Astrocyte (in vitro differentiated cells and primary cell): Measurements from ENCODE around the gene ANKRD12. TPM values are rescaled to one million over a fixed set of nuclear protein-coding genes. Genes with fewer than 3 reads are reported as not detected.

Experiments used
- DNase-seq: peaks from one replicate; pipeline ENCODE4 v3.0.0-alpha.2; 2010; ENCODE audit warnings: low read depth
- FAIRE-seq: peaks from 2 replicates; lab custom pipeline; 2011; peaks lifted over from hg19 to GRCh38; lab: Jason Lieb, UNC
- H2AFZ ChIP-seq: 2 replicates; pipeline ENCODE4 v1.6.0; 2012; ENCODE audit warnings: low read depth, low read length, inconsistent platforms
- H3K27ac ChIP-seq: 2 replicates; pipeline ENCODE4 v1.5.1; 2011; ENCODE audit warnings: low read depth, low read length, inconsistent platforms
- H3K27me3 ChIP-seq: 2 replicates; pipeline ENCODE4 v1.6.0; 2011; ENCODE audit warnings: low read length, inconsistent platforms; ENCODE audit not compliant: insufficient read depth
- H3K36me3 ChIP-seq: 2 replicates; pipeline ENCODE4 v1.5.1; 2011; ENCODE audit warnings: low read length, inconsistent platforms; ENCODE audit not compliant: insufficient read depth
- H3K4me1 ChIP-seq: 2 replicates; pipeline ENCODE4 v1.5.1; 2011; ENCODE audit warnings: low read length, inconsistent platforms; ENCODE audit not compliant: insufficient read depth
- H3K4me2 ChIP-seq: 2 replicates; pipeline ENCODE4 v1.6.0; 2012; ENCODE audit warnings: low read length, inconsistent platforms
- H3K4me3 ChIP-seq: 2 replicates; pipeline ENCODE4 v1.5.1; 2011; ENCODE audit warnings: low read depth, mild to moderate bottlenecking, low read length, inconsistent platforms; ENCODE audit not compliant: insufficient read depth
- H3K79me2 ChIP-seq: 2 replicates; pipeline ENCODE4 v1.6.0; 2012; ENCODE audit warnings: mild to moderate bottlenecking, low read length, inconsistent platforms; ENCODE audit not compliant: insufficient read depth
- H3K9ac ChIP-seq: 2 replicates; pipeline ENCODE4 v1.6.0; 2012; ENCODE audit warnings: mild to moderate bottlenecking, low read length, inconsistent platforms
- H3K9me3 ChIP-seq: 2 replicates; pipeline ENCODE4 v1.5.1; 2012; ENCODE audit warnings: low read depth, mild to moderate bottlenecking, low read length, inconsistent platforms; ENCODE audit not compliant: insufficient read depth
- H4K20me1 ChIP-seq: 2 replicates; pipeline ENCODE4 v1.6.0; 2012; ENCODE audit warnings: low read length, inconsistent platforms; ENCODE audit not compliant: insufficient read depth
- H3K27ac Mint-ChIP-seq: one replicate; pipeline ENCODE4 v1.8.0; 2021; ENCODE audit warnings: mild to moderate bottlenecking, mixed read lengths; ENCODE audit not compliant: unreplicated experiment
- H3K27me3 Mint-ChIP-seq: one replicate; pipeline ENCODE4 v1.8.0; 2021; ENCODE audit warnings: low read depth, mixed read lengths; ENCODE audit not compliant: unreplicated experiment
- H3K36me3 Mint-ChIP-seq: one replicate; pipeline ENCODE4 v1.8.0; 2021; ENCODE audit warnings: low read depth, mixed read lengths; ENCODE audit not compliant: unreplicated experiment
- H3K4me1 Mint-ChIP-seq: one replicate; pipeline ENCODE4 v1.8.0; 2021; ENCODE audit warnings: low read depth, mixed read lengths; ENCODE audit not compliant: unreplicated experiment
- H3K4me3 Mint-ChIP-seq: one replicate; pipeline ENCODE4 v1.8.0; 2021; ENCODE audit warnings: mild to moderate bottlenecking, moderate library complexity, mixed read lengths; ENCODE audit not compliant: unreplicated experiment
- H3K9me3 Mint-ChIP-seq: one replicate; pipeline ENCODE4 v1.8.0; 2021; ENCODE audit warnings: mild to moderate bottlenecking, mixed read lengths; ENCODE audit not compliant: unreplicated experiment
- EZH2 ChIP-seq: IDR thresholded peaks from 2 replicates; pipeline ENCODE4 v1.6.1; 2012; ENCODE audit warnings: mild to moderate bottlenecking, low read length, inconsistent platforms; ENCODE audit not compliant: insufficient read depth
- total RNA-seq: library from RNA; stranded (reverse); gene quantifications from 2 replicates; pipeline ENCODE4 v1.2.1, GENCODE V29; 2021
- TF ChIP-seq, protein P1 (sequence below): IDR thresholded peaks from 2 replicates; pipeline ENCODE4 v1.5.1; 2011; ENCODE audit warnings: low read depth, mild to moderate bottlenecking, inconsistent platforms, low read length, moderate library complexity; ENCODE audit not compliant: insufficient read depth

The ANKRD12 gene
- total RNA-seq, 1 donor from 2014 or later: 24.4 TPM

DNA sequence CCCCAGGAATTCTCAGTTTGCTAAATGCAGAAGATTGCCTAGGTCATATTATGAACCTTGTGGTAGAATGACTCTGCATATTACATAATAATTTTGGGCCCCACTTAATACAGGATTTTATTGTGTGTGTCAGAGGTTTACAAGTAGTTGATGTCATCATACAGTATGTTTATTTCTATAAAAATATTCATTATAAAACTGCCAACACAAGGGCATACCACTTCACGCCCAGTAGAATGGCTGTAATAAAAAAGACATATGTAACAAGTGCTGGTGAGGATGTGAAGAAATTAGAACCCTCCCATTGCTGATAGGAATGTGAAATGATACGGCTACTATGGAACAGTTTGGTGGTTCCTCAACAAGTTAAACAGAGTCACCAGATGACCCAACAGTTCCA is 136.6 kb downstream of the ANKRD12 start:
- TF ChIP-seq, protein P1, sequence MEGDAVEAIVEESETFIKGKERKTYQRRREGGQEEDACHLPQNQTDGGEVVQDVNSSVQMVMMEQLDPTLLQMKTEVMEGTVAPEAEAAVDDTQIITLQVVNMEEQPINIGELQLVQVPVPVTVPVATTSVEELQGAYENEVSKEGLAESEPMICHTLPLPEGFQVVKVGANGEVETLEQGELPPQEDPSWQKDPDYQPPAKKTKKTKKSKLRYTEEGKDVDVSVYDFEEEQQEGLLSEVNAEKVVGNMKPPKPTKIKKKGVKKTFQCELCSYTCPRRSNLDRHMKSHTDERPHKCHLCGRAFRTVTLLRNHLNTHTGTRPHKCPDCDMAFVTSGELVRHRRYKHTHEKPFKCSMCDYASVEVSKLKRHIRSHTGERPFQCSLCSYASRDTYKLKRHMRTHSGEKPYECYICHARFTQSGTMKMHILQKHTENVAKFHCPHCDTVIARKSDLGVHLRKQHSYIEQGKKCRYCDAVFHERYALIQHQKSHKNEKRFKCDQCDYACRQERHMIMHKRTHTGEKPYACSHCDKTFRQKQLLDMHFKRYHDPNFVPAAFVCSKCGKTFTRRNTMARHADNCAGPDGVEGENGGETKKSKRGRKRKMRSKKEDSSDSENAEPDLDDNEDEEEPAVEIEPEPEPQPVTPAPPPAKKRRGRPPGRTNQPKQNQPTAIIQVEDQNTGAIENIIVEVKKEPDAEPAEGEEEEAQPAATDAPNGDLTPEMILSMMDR: no peak
- TF ChIP-seq EZH2: no peak
- FAIRE-seq (no peak), DNase-seq (no peak)
- no peak overlapping the region for H3K4me2 ChIP-seq
- Mint-ChIP-seq H3K9me3 (no peaks in the 10 kb centered on the region), H3K27me3 (no peaks in the 10 kb centered on the region), H3K4me3 (no peak overlapping the region), H3K27ac (no peak overlapping the region), H3K36me3 (peaks cover 14% of the 10 kb centered on the region), H3K4me1 (no peaks in the 10 kb centered on the region)
- H3K36me3 ChIP-seq: peaks cover 8% of the 10 kb centered on the region
- no peak overlapping the region for H2AFZ ChIP-seq
- no peak overlapping the region for H3K27ac ChIP-seq
- H3K9me3 ChIP-seq: no peaks in the 10 kb centered on the region
- H3K4me3 ChIP-seq: no peak overlapping the region
- no peaks in the 10 kb centered on the region for H3K79me2 ChIP-seq
- H3K9ac ChIP-seq: no peak overlapping the region
- H3K4me1 ChIP-seq: no peaks in the 10 kb centered on the region
- no peaks in the 10 kb centered on the region for H4K20me1 ChIP-seq
- H3K27me3 ChIP-seq: no peaks in the 10 kb centered on the region

DNA sequence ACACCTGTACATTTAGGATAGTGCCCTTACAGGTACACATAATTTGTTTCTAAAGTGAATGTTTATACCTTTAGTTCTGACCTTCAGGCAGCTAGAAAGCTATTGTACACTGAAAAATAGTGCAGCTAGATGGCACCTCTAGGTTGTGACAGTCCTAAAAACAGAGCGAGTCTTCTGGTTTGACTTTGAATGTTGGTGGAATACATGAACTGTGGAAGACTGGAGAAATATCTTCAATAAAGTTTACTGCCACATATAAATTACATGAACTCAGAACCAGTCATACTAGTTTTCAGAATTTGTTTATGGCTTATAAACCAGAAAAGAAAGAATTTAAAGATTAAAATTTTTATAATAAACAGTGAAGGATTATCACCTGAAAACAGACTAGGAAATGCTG is 139.3 kb downstream of the ANKRD12 start:
- H3K36me3 Mint-ChIP-seq: peaks cover 10% of the 10 kb centered on the region
- H3K4me2 ChIP-seq: no peak overlapping the region
- no peaks in the 10 kb centered on the region for H4K20me1 ChIP-seq
- no peaks in the 10 kb centered on the region for H3K4me1 Mint-ChIP-seq
- TF ChIP-seq EZH2: no peak
- TF ChIP-seq, protein P1: no peak
- H3K27ac Mint-ChIP-seq: no peak overlapping the region
- no peak overlapping the region for H2AFZ ChIP-seq
- no peaks in the 10 kb centered on the region for H3K27me3 ChIP-seq
- FAIRE-seq: no peak
- peaks cover 8% of the 10 kb centered on the region for H3K36me3 ChIP-seq
- no peak overlapping the region for H3K4me3 ChIP-seq
- no peaks in the 10 kb centered on the region for H3K27me3 Mint-ChIP-seq
- no peak overlapping the region for H3K9ac ChIP-seq
- DNase-seq: no peak
- no peaks in the 10 kb centered on the region for H3K9me3 ChIP-seq
- no peaks in the 10 kb centered on the region for H3K79me2 ChIP-seq
- no peaks in the 10 kb centered on the region for H3K9me3 Mint-ChIP-seq
- no peak overlapping the region for H3K27ac ChIP-seq
- no peak overlapping the region for H3K4me3 Mint-ChIP-seq
- no peaks in the 10 kb centered on the region for H3K4me1 ChIP-seq

DNA sequence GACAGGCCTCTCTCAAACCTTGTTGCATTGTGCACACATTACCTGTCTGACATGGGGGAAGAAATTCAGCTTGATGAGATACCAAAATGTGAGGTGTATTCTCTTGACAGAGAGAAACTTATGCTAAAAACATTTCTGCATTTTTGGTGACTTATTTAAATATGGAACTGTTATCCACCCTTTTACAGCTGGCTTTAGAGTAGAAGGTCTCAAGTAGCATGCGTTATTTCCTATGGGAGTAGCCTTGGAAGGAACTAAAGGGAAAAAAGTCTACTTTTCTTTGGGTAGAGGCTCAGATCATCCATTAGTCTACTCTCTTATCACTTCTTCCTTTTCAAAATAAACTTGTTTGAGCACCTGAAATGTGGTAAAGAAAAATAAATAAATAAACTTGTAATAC is 141.4 kb downstream of the ANKRD12 start:
- DNase-seq: no peak
- Histone ChIP-seq H3K4me3 (no peak overlapping the region), H2AFZ (no peak overlapping the region), H3K27me3 (no peaks in the 10 kb centered on the region), H3K9me3 (no peaks in the 10 kb centered on the region), H3K4me2 (no peak overlapping the region), H3K9ac (no peak overlapping the region), H3K36me3 (peaks cover 8% of the 10 kb centered on the region), H3K79me2 (no peaks in the 10 kb centered on the region), H3K4me1 (no peaks in the 10 kb centered on the region), H4K20me1 (no peaks in the 10 kb centered on the region), H3K27ac (no peak overlapping the region)
- Mint-ChIP-seq H3K9me3 (no peaks in the 10 kb centered on the region), H3K27me3 (no peaks in the 10 kb centered on the region), H3K27ac (no peak overlapping the region), H3K4me3 (no peak overlapping the region), H3K36me3 (peaks cover 4% of the 10 kb centered on the region), H3K4me1 (peaks cover 7% of the 10 kb centered on the region)
- no peak for FAIRE-seq
- TF ChIP-seq, protein P1: no peak
- no peak for TF ChIP-seq EZH2
